Neural crest cell (in vitro differentiated cells): ENCODE data around the gene SERINC3. TPM values are rescaled to one million over a fixed set of nuclear protein-coding genes. Genes with fewer than 3 reads are reported as not detected.
A peak's percentile ranks its signal among the peaks of the same experiment; 100 is the strongest.

ENCODE experiments used
- DNase-seq: peaks from one replicate; pipeline ENCODE4 v3.0.0; 2021; ENCODE audit warnings: low read depth, mixed read lengths, low spot score
- H3K27ac Mint-ChIP-seq: one replicate; pipeline ENCODE4 v1.8.0; 2021; ENCODE audit warnings: mild to moderate bottlenecking, mixed read lengths; ENCODE audit not compliant: unreplicated experiment
- H3K27me3 Mint-ChIP-seq: 2 replicates; pipeline ENCODE4 v1.8.0; 2021; ENCODE audit warnings: low read depth, mild to moderate bottlenecking, mixed read lengths
- H3K36me3 Mint-ChIP-seq: 2 replicates; pipeline ENCODE4 v1.8.0; 2021; ENCODE audit warnings: low read depth, mild to moderate bottlenecking, mixed read lengths
- H3K4me1 Mint-ChIP-seq: 2 replicates; pipeline ENCODE4 v1.8.0; 2021; ENCODE audit warnings: mixed read lengths
- H3K4me3 Mint-ChIP-seq: one replicate; pipeline ENCODE4 v1.8.0; 2021; ENCODE audit warnings: mild to moderate bottlenecking, mixed read lengths
- H3K9me3 Mint-ChIP-seq: 2 replicates; pipeline ENCODE4 v1.8.0; 2021; ENCODE audit warnings: mixed read lengths
- long read RNA-seq: library from polyadenylated mRNA; unstranded; transcript quantifications from one replicate; pipeline ENCODE4 v2.0.0, GENCODE V29; 2020
- total RNA-seq: library from RNA; stranded (reverse); gene quantifications from 2 replicates; pipeline ENCODE4 v1.2.1, GENCODE V29; 2021
- TF ChIP-seq, protein P1 (sequence below): fragments of 200-600 bp; sonication (generic); conservative IDR thresholded peaks from 2 replicates; pipeline ENCODE4 v1.5.0; 2021; ENCODE audit warnings: antibody characterized with exemption, mild to moderate bottlenecking

The SERINC3 gene
- 31.1 and 32.4 TPM in 2 replicates for total RNA-seq
- long read RNA-seq, full-length matches to known transcripts: 96 of 115 reads
- long read RNA-seq, partial matches to known transcripts: 3 of 115 reads
- long read RNA-seq, other reads (novel, unspliced or antisense): 16 of 115 reads

DNA sequence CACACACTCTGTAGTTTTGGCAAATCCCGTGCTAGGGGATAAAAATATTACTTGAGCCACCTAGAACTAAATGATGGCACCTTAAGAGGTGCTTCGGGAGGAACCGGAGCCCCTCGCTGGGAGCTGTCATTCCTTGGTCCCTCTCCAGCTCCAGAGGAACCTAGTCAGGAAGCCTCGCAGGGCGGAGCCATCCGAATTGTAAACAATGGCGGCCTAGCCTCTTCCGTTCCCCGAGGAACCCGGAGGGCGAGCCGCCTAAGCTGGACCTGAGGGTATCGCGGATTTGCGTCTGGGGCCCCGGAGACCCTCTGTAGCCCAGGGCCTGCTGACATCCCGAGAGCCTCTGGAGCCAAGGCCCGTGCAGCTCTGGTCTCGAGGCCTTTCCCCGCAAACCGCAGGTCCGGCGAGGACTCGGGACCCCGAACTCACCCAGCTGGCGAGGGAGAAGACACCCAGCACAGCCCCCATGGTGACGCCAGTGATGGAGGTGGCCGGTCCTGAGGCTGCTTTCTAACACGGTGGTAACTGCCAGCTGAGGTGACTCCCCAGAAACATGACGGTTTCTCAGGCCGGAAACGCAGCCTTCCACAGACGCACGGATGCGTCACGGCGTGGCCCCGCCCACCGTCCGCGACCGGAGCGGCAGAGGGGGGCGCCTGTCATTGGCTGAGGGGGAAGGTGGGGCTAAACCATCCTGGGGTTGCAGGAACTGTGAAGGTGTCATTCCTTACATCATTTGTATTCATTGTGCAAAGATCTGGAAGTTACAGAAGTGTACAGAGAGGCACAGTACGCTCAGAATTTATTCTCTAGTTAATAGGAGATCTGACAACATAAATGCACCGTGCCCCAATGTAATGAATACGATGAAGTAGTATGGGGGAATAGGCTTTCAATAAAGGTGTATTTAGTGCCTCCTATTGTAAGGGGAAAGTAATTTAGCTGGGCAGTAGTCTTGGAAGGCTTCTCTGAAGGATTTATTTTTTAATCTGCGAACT lies at the start of gene SERINC3:
Gene SERINC3, minus strand, starts transcription at position 587 of the 998 bp plus-strand sequence. Its CDS starts 119 bp downstream, at position 468.
- DNase-seq: peak; percentile 90
- peaks cover 25% of the 10 kb centered on the region for H3K4me1 Mint-ChIP-seq
- no peaks in the 10 kb centered on the region for H3K36me3 Mint-ChIP-seq
- peak within 1 kb of the TSS; percentile 93 for H3K27ac Mint-ChIP-seq
- no peaks in the 10 kb centered on the region for H3K9me3 Mint-ChIP-seq
- peak within 1 kb of the TSS; percentile 91 for H3K4me3 Mint-ChIP-seq
- H3K27me3 Mint-ChIP-seq: peaks cover 12% of the 10 kb centered on the region
- TF ChIP-seq, protein P1, sequence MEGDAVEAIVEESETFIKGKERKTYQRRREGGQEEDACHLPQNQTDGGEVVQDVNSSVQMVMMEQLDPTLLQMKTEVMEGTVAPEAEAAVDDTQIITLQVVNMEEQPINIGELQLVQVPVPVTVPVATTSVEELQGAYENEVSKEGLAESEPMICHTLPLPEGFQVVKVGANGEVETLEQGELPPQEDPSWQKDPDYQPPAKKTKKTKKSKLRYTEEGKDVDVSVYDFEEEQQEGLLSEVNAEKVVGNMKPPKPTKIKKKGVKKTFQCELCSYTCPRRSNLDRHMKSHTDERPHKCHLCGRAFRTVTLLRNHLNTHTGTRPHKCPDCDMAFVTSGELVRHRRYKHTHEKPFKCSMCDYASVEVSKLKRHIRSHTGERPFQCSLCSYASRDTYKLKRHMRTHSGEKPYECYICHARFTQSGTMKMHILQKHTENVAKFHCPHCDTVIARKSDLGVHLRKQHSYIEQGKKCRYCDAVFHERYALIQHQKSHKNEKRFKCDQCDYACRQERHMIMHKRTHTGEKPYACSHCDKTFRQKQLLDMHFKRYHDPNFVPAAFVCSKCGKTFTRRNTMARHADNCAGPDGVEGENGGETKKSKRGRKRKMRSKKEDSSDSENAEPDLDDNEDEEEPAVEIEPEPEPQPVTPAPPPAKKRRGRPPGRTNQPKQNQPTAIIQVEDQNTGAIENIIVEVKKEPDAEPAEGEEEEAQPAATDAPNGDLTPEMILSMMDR: no peak

DNA sequence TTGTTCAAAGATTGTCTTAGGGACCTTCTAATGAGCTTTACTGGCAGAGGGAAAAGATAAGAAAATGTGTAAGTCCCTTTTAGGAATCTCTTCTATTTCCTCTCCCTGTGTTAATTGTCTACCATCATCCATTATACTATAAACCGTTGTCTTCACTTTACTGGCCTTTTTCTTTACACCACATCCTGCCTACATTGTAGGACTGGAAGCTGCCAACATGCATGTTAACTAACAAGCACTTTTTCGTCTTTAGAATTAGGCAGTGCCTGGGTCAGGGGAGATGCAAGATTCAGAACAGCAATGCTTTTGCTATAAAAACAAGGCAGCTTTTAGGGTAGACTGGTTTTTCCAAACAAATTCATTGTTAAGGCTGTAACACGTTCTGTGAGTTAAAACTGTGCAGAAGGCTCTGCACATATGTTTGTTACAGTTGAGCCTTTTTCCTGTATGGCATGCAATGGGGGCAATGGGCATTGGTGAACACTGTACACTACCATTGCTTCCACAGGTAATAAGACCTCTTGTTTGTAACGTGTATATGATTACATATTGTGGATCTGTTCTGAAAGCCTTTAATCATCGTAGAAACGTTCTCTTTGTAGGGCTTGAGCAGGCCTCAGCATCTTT lies 49.6 kb upstream of the SERINC3 start:
- DNase-seq: no peak
- H3K4me3 Mint-ChIP-seq: no peak overlapping the region
- H3K27me3 Mint-ChIP-seq: no peaks in the 10 kb centered on the region
- no peaks in the 10 kb centered on the region for H3K9me3 Mint-ChIP-seq
- H3K4me1 Mint-ChIP-seq: peaks cover 20% of the 10 kb centered on the region
- H3K27ac Mint-ChIP-seq: no peak overlapping the region
- TF ChIP-seq, protein P1: no peak
- no peaks in the 10 kb centered on the region for H3K36me3 Mint-ChIP-seq

DNA sequence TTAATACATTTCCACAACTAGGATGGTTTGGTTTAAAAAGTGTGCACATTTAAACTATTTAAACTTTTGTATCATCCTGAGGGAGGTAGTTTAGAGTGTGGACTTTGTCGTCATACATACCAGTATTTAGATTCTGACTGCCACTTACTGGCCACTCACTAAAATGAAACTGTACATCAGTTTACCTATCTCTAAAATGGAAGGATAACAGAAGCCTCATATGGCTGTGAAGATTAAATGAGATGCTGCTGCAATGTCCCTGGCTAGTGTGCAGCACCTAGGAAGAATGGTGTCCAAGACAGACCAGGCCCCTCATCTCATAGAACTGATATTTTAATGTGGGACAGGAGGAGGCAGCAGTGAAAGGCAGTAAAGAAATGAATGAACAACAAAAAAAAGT lies 48.5 kb upstream of the SERINC3 start:
- DNase-seq: no peak
- Mint-ChIP-seq H3K4me3 (no peak overlapping the region), H3K4me1 (peaks cover 16% of the 10 kb centered on the region), H3K9me3 (no peaks in the 10 kb centered on the region), H3K27ac (no peak overlapping the region), H3K27me3 (no peaks in the 10 kb centered on the region), H3K36me3 (no peaks in the 10 kb centered on the region)
- TF ChIP-seq, protein P1: no peak

DNA sequence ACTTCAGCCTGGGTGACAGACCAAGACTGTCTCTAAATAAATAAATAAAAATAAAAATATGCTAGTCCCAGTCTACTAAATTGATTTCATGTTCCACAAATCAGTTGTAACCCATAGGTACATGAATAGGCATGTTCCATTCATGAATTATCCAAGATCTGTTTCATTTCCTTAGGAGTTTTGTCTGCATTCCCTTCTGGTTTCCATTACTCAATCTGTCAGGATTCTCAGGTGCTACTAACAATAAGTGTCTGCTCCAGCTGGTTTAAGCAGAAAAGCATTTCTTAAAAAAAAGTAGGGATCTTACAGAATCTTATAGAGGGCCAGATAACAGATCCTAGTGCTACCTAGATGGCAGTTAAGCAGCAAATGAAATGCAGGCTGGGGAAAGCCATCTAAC lies 44.9 kb upstream of the SERINC3 start:
- H3K27ac Mint-ChIP-seq: no peak overlapping the region
- TF ChIP-seq, protein P1: no peak
- no peaks in the 10 kb centered on the region for H3K9me3 Mint-ChIP-seq
- DNase-seq: no peak
- no peak overlapping the region for H3K4me3 Mint-ChIP-seq
- H3K36me3 Mint-ChIP-seq: no peaks in the 10 kb centered on the region
- H3K27me3 Mint-ChIP-seq: no peaks in the 10 kb centered on the region
- peaks cover 4% of the 10 kb centered on the region for H3K4me1 Mint-ChIP-seq

DNA sequence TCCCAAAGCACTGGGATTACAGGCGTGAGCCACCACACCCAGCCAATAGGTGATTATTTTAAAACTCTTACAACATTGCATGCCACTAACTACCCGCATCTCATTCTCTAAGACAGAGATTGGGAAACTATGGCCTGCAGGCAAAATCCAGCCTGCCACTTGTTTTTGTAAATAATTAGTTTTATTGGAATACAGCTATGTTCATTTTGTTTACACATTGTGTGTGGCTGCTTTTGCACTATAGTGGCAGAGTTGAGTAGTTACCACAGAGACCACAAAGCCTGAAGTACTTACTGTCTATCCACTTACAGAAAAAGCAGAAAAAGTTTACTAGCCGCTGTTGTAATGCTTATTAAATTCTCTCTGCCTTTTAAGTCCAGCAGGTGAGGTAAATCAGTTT lies 44.1 kb upstream of the SERINC3 start:
- DNase-seq: no peak
- Mint-ChIP-seq H3K36me3 (no peaks in the 10 kb centered on the region), H3K4me3 (no peak overlapping the region), H3K9me3 (no peaks in the 10 kb centered on the region), H3K27me3 (no peaks in the 10 kb centered on the region), H3K27ac (no peak overlapping the region), H3K4me1 (no peaks in the 10 kb centered on the region)
- TF ChIP-seq, protein P1: no peak
